GM12872 (cell line): ENCODE measurements around the gene LRRK1.
A peak's percentile ranks its signal among the peaks of the same experiment; 100 is the strongest.

Source experiments
- CTCF ChIP-seq: IDR thresholded peaks from 3 replicates; pipeline ENCODE4 v1.5.1; 2011; ENCODE audit warnings: low read depth, mild to moderate bottlenecking, low read length, moderate library complexity; ENCODE audit not compliant: insufficient read depth

LRRK1 gene

GRCh38 chr15:100932676-100933348 is 13.7 kb downstream of the LRRK1 start:
- TF ChIP-seq CTCF: no peak

- TF ChIP-seq CTCF: no peak
Measured at GRCh38 chr15:100934166-100934565, 15.0 kb downstream of the LRRK1 start.

- TF ChIP-seq CTCF: peak; percentile 46
Measured at GRCh38 chr15:100934726-100935125, 15.6 kb downstream of the LRRK1 start.

- no peak for TF ChIP-seq CTCF
Measured at GRCh38 chr15:100937171-100937570, 18.0 kb downstream of the LRRK1 start.

GRCh38 chr15:100939791-100940190 is 20.6 kb downstream of the LRRK1 start:
- TF ChIP-seq CTCF: no peak

- no peak for TF ChIP-seq CTCF
Measured at GRCh38 chr15:100940767-100941379, 21.7 kb downstream of the LRRK1 start.

GRCh38 chr15:100941536-100941935 is 22.4 kb downstream of the LRRK1 start:
- TF ChIP-seq CTCF: no peak
